Parathyroid adenoma (tissue), 2 donors: ENCODE results near the gene LRIG1.

ENCODE experiments used
- H2AFZ ChIP-seq: fragments of 300-600 bp; sonication (generic); one replicate; pipeline ENCODE4 v1.7.0; 2017; ENCODE audit warnings: antibody characterized with exemption, mild to moderate bottlenecking
- H3K27ac ChIP-seq: fragments of 300-600 bp; sonication (generic); one replicate; pipeline ENCODE4 v1.7.0; 2017
- H3K27me3 ChIP-seq: fragments of 300-600 bp; sonication (generic); one replicate; pipeline ENCODE4 v1.7.0; 2017; ENCODE audit warnings: low read length; ENCODE audit not compliant: control insufficient read depth, insufficient read depth
- H3K36me3 ChIP-seq: fragments of 300-600 bp; sonication (generic); one replicate; pipeline ENCODE4 v1.7.0; 2017; ENCODE audit warnings: low read length; ENCODE audit not compliant: control insufficient read depth, insufficient read depth
- H3K4me1 ChIP-seq: fragments of 300-600 bp; sonication (generic); one replicate; pipeline ENCODE4 v1.7.0; 2017; ENCODE audit warnings: control low read depth
- H3K4me2 ChIP-seq: fragments of 300-600 bp; sonication (generic); one replicate; pipeline ENCODE4 v1.7.0; 2017; ENCODE audit warnings: low read length
- H3K4me3 ChIP-seq: fragments of 300-600 bp; sonication (generic); one replicate; pipeline ENCODE4 v1.7.0; 2017; ENCODE audit warnings: low read depth, low read length
- H3K79me2 ChIP-seq: fragments of 300-600 bp; sonication (generic); one replicate; pipeline ENCODE4 v1.7.0; 2017; ENCODE audit warnings: control low read depth
- H3K9ac ChIP-seq: fragments of 300-600 bp; sonication (generic); one replicate; pipeline ENCODE4 v1.7.0; 2017; ENCODE audit warnings: mild to moderate bottlenecking
- H3K9me3 ChIP-seq: fragments of 300-600 bp; sonication (generic); one replicate; pipeline ENCODE4 v1.7.0; 2017; ENCODE audit warnings: low read length; ENCODE audit not compliant: control insufficient read depth
- TF ChIP-seq, protein P1 (sequence below): fragments of 300-600 bp; sonication (generic); IDR thresholded peaks from one replicate; pipeline ENCODE4 v1.7.0; 2017; ENCODE audit warnings: antibody characterized with exemption, mild to moderate bottlenecking
- donor health status: primary hyperparathyroidism.

LRIG1 gene

DNA sequence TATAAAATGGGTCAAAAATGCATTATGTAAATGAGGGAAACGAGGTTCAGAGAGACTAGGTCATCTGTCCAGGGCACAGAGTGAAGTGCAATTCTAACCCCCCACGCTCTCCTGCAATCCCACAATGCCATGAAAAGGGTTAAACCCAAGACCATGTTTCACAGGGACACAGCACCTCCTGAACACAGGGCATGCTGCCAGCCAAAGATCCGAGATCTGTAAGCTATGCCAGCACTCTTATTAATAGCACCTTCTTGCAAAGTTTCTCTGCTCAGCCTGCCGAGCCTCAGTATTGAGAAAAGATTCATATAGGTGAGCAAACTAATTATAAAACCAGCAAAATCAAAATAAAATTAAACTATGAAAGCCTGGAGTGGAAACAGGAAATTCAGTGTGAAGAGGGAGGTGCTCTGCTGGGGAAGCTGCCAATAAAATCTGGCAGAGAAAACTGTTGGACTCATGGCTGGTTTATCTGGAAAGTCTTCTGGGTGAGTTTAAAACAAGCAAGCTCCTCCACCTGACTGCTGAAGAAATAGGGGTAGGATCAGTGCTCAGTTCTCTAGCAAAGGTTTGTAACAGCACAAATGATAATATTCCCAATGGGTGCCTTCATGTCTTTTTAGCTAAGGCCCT, 50.3 kb downstream of the LRIG1 start:
- peak overlapping the region; percentile 54 for H3K4me2 ChIP-seq
- no peaks in the 10 kb centered on the region for H3K36me3 ChIP-seq
- no peaks in the 10 kb centered on the region for H3K9me3 ChIP-seq
- TF ChIP-seq, protein P1, sequence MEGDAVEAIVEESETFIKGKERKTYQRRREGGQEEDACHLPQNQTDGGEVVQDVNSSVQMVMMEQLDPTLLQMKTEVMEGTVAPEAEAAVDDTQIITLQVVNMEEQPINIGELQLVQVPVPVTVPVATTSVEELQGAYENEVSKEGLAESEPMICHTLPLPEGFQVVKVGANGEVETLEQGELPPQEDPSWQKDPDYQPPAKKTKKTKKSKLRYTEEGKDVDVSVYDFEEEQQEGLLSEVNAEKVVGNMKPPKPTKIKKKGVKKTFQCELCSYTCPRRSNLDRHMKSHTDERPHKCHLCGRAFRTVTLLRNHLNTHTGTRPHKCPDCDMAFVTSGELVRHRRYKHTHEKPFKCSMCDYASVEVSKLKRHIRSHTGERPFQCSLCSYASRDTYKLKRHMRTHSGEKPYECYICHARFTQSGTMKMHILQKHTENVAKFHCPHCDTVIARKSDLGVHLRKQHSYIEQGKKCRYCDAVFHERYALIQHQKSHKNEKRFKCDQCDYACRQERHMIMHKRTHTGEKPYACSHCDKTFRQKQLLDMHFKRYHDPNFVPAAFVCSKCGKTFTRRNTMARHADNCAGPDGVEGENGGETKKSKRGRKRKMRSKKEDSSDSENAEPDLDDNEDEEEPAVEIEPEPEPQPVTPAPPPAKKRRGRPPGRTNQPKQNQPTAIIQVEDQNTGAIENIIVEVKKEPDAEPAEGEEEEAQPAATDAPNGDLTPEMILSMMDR: no peak
- peaks cover 4% of the 10 kb centered on the region for H3K79me2 ChIP-seq
- H3K27ac ChIP-seq: no peak overlapping the region
- H3K4me3 ChIP-seq: no peak overlapping the region
- peak overlapping the region; percentile 47 for H2AFZ ChIP-seq
- no peak overlapping the region for H3K9ac ChIP-seq
- H3K4me1 ChIP-seq: no peaks in the 10 kb centered on the region
- H3K27me3 ChIP-seq: no peaks in the 10 kb centered on the region

DNA sequence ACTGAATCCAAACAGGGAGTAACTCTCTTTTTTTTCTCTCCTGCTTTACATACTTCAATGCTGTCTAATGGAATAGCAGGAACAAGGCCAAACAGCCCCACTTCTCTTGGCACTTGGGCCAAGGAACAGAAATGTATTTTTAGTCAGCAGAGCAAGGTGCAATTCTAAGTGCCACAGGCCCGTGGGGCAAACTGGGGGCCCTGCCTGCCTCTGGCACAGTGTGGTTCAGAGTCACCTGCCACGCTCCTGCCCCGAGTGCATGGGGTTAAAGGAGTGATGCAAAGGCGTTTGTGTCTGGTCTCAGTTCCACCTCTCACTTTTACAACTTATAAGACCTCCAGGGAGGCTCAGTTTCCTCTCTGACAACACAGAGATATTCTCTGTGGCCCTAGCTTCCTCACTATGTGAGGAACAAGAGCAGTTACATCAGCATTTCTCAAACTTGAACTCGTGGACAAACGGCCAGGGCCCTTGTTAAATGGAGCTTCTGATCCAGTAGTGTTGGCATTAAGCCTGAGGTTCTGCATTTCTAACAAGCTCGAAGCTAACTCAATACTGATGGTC, 51.3 kb downstream of the LRIG1 start:
- H3K79me2 ChIP-seq: peaks cover 4% of the 10 kb centered on the region
- TF ChIP-seq, protein P1: no peak
- H3K4me3 ChIP-seq: no peak overlapping the region
- no peak overlapping the region for H2AFZ ChIP-seq
- H3K27ac ChIP-seq: no peak overlapping the region
- H3K9ac ChIP-seq: no peak overlapping the region
- H3K36me3 ChIP-seq: no peaks in the 10 kb centered on the region
- H3K4me1 ChIP-seq: no peaks in the 10 kb centered on the region
- H3K27me3 ChIP-seq: no peaks in the 10 kb centered on the region
- H3K9me3 ChIP-seq: no peaks in the 10 kb centered on the region
- no peak overlapping the region for H3K4me2 ChIP-seq

DNA sequence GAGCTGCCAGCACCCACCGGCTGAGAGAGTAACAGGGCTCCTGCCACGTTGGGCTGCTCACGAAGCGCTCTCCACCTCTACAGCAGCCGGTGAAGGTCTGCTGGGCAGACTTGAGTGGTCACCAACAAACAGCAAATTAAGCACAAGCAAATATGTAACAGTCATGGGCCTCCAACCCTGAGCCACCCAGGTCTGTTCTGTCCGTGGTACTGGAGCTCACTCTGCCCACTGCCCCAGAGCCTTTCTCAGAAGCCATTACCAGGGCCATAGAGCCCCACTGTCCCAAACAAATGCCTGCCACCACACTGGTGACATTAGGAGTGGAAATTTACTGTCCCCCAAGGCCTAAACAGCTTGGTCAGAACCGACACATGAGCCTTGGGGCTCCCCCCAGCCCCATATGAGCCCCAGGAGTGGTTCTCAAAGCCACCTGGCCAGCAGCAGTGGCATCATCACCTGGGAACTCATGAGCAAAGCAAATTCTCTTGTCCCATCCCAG, 56.6 kb downstream of the LRIG1 start:
- peaks cover 4% of the 10 kb centered on the region for H3K79me2 ChIP-seq
- no peak overlapping the region for H2AFZ ChIP-seq
- peaks cover 9% of the 10 kb centered on the region for H3K4me1 ChIP-seq
- no peak overlapping the region for H3K27ac ChIP-seq
- no peak overlapping the region for H3K4me2 ChIP-seq
- no peaks in the 10 kb centered on the region for H3K36me3 ChIP-seq
- H3K9ac ChIP-seq: no peak overlapping the region
- no peaks in the 10 kb centered on the region for H3K27me3 ChIP-seq
- no peaks in the 10 kb centered on the region for H3K9me3 ChIP-seq
- H3K4me3 ChIP-seq: no peak overlapping the region
- TF ChIP-seq, protein P1: no peak

DNA sequence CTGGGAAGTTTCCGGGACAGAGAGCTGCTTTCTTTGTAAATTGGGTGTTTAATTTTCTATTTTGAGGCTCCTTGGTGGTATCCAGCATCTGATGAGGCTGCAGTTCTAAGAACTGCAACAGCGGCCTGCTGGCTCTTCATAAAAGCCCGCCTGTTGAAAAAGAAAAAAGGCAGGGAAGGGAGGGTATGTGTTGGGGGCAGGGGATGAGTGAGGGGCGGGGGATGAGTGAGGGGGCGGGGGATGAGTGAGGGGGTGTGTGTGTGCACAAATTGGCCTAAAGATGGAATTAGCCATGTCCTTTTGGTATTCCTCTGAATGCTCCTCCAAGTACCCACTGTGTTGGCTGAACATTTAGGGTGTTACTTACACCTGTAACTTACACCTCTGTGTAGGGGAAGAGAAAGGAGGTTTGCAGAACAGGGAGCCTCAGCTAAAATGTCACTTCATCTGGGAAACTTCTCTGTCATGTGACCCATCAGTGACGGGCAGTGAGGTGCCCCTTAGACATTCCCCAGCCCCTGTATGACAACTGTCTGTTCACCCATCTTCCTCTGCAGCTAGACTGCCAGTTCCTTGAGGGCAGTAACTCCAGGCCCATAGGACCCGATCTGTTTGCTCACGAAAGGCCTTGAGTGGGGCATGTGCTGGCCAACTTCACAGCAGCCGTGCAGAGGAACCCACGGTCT, 57.6 kb downstream of the LRIG1 start:
- H3K4me1 ChIP-seq: peaks cover 9% of the 10 kb centered on the region
- peaks cover 4% of the 10 kb centered on the region for H3K79me2 ChIP-seq
- TF ChIP-seq, protein P1: no peak
- H3K4me2 ChIP-seq: no peak overlapping the region
- H3K9me3 ChIP-seq: no peaks in the 10 kb centered on the region
- peak overlapping the region; percentile 25 for H3K27ac ChIP-seq
- no peak overlapping the region for H3K4me3 ChIP-seq
- no peaks in the 10 kb centered on the region for H3K27me3 ChIP-seq
- H3K36me3 ChIP-seq: no peaks in the 10 kb centered on the region
- no peak overlapping the region for H3K9ac ChIP-seq
- H2AFZ ChIP-seq: no peak overlapping the region
